PFSK-1 (cell line): ENCODE data around the gene TTC21A.

Experiments
- FOXP2 ChIP-seq: optimal IDR thresholded peaks from 2 replicates; pipeline ENCODE3; 2011; ENCODE audit warnings: borderline replicate concordance, control low read depth, inconsistent platforms; ENCODE audit not compliant: insufficient read depth; ENCODE audit errors: extremely low read length, extremely low read depth
- POLR2AphosphoS5 ChIP-seq: IDR thresholded peaks from 2 replicates; pipeline ENCODE4 v1.6.1; 2012; ENCODE audit warnings: low read depth, mild to moderate bottlenecking, control low read depth, low read length, moderate library complexity
- SIN3A ChIP-seq: IDR thresholded peaks from 2 replicates; pipeline ENCODE4 v1.6.1; 2012; ENCODE audit warnings: mild to moderate bottlenecking, low read length, moderate library complexity, borderline replicate concordance; ENCODE audit not compliant: insufficient read depth
- TAF1 ChIP-seq: IDR thresholded peaks from 2 replicates; pipeline ENCODE4 v1.6.1; 2012; ENCODE audit warnings: low read length, control low read depth, borderline replicate concordance; ENCODE audit not compliant: insufficient read depth
- TF ChIP-seq, protein P1 (sequence below), 2 experiments: IDR thresholded peaks; 2 replicates each; pipeline versions ENCODE4 v1.6.1 to v1.8.0; 2011 to 2012; ENCODE audit warnings: low read depth in 2 of 2, low read length in 2 of 2, control low read depth in 1 of 2, inconsistent platforms in 1 of 2, mild to moderate bottlenecking in 1 of 2, moderate library complexity in 1 of 2; ENCODE audit not compliant: insufficient read depth in 1 of 2

TTC21A gene

GRCh38 chr3:39170461-39170860 is 63.0 kb downstream of the TTC21A start:
- TF ChIP-seq SIN3A, result no peak
- no peak for TF ChIP-seq FOXP2

- TF ChIP-seq SIN3A (no peak), FOXP2 (no peak), TAF1 (no peak), POLR2AphosphoS5 (no peak)
- TF ChIP-seq, protein P1, sequence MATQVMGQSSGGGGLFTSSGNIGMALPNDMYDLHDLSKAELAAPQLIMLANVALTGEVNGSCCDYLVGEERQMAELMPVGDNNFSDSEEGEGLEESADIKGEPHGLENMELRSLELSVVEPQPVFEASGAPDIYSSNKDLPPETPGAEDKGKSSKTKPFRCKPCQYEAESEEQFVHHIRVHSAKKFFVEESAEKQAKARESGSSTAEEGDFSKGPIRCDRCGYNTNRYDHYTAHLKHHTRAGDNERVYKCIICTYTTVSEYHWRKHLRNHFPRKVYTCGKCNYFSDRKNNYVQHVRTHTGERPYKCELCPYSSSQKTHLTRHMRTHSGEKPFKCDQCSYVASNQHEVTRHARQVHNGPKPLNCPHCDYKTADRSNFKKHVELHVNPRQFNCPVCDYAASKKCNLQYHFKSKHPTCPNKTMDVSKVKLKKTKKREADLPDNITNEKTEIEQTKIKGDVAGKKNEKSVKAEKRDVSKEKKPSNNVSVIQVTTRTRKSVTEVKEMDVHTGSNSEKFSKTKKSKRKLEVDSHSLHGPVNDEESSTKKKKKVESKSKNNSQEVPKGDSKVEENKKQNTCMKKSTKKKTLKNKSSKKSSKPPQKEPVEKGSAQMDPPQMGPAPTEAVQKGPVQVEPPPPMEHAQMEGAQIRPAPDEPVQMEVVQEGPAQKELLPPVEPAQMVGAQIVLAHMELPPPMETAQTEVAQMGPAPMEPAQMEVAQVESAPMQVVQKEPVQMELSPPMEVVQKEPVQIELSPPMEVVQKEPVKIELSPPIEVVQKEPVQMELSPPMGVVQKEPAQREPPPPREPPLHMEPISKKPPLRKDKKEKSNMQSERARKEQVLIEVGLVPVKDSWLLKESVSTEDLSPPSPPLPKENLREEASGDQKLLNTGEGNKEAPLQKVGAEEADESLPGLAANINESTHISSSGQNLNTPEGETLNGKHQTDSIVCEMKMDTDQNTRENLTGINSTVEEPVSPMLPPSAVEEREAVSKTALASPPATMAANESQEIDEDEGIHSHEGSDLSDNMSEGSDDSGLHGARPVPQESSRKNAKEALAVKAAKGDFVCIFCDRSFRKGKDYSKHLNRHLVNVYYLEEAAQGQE (IDR thresholded peaks at IDR 0.05; ENCODE audit: insufficient read depth in 1 of 2, low read depth in 2 of 2, low read length in 2 of 2), result no peak
Observed at GRCh38 chr3:39171860-39172259, 64.4 kb downstream of the TTC21A start.

GRCh38 chr3:39173318-39174125 is 66.0 kb downstream of the TTC21A start:
- TF ChIP-seq SIN3A, result no peak
- TF ChIP-seq FOXP2, result no peak
- TF ChIP-seq POLR2AphosphoS5, result no peak
- TF ChIP-seq, protein P1 (IDR thresholded peaks at IDR 0.05; ENCODE audit: insufficient read depth in 1 of 2, low read depth in 2 of 2, low read length in 2 of 2), result no peak
- no peak for TF ChIP-seq TAF1

DNA sequence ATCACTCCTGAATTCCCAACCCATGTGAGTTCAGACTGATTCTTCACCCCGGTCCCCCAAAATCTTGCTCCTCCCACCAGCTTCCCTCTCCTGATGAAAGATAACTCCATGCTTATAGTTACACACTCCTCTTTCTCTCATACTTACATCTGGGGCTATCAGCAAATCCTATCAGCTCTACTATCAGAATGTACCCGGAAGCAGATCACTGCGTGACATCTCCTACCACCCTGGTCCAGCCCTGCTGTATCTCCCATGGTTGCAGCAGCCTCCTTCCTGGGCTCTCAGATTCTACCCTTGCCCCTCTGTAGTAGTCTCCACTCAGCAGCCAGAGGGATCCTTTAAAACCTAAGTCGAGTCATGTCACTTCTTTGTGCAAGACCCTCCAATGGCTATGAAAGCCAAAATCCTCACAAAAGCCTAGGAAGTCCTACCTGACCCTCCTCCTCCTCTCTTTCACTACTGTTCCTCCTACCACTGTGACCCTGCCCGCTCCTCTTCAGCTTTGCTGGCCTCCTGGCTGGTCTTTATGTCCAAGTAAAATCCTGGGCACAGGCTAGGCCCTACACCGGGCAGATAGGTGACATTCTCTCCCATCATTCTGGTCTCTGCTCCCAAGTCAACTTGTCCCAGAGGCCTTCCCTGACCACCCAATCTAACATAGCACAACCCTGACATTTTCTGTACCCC is 68.7 kb downstream of the TTC21A start:
- TF ChIP-seq POLR2AphosphoS5 (no peak), SIN3A (no peak), FOXP2 (no peak), TAF1 (no peak)
- TF ChIP-seq, protein P1 (IDR thresholded peaks at IDR 0.05; ENCODE audit: insufficient read depth in 1 of 2, low read depth in 2 of 2, low read length in 2 of 2), result no peak

DNA sequence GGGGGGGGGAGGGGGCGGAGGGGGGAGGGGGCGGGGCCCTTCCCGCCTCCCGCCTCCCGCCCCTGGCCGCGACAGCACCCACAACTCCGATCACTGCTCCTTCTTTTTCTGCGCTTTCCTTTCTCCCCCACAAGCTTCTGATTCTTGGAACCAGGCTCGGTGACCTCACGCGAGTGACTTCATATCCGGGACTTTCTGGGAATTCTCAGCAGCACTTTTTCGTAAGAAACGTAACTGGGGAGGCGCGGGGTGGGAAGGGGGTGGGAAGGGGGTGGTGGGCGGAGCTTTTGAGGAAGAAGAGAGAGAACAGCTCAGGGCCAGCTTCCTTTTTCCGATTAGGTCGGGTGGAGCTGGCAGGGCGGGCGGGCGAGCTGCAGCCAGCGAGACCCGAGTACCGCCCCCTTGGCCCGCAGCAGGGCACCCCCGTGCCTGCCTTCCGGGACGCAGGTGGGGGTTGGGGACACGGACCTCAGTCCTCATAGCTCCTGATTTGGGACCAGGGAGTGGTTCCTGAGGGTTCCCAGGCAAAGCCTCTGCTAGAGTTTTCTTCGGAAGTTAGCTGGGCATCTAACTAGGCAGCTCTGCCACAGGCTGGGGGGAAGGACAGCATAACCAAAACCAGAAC is 70.3 kb downstream of the TTC21A start:
- TF ChIP-seq POLR2AphosphoS5 (peak; percentile 53), FOXP2 (peak; percentile 57), TAF1 (no peak)
